Suppressor macrophage treated with lipopolysaccharide for 4 hours (primary cell): ENCODE results near the gene BMP3.

ENCODE experiments used
- DNase-seq: peaks from one replicate; pipeline ENCODE4 v3.0.0-alpha.2; 2020

BMP3 gene

GRCh38 chr4:81042578-81043365, 12.3 kb downstream of the BMP3 start:
- DNase-seq: no peak

GRCh38 chr4:81049330-81049729, 18.8 kb downstream of the BMP3 start:
- DNase-seq: no peak

GRCh38 chr4:81049907-81050306, 19.4 kb downstream of the BMP3 start:
- no peak for DNase-seq

- peak; percentile 56 for DNase-seq
Observed at GRCh38 chr4:81052119-81053068, 21.9 kb downstream of the BMP3 start.

- DNase-seq: no peak
Observed at GRCh38 chr4:81058621-81059020, 28.1 kb downstream of the BMP3 start.

GRCh38 chr4:81060587-81061343, 30.3 kb downstream of the BMP3 start:
- DNase-seq: peak; percentile 19

GRCh38 chr4:81061344-81061730, 30.8 kb downstream of the BMP3 start:
- no peak for DNase-seq

- DNase-seq: no peak
Observed at GRCh38 chr4:81062001-81062400, 31.5 kb downstream of the BMP3 start.

- DNase-seq: no peak
Observed at GRCh38 chr4:81065446-81065845, 34.9 kb downstream of the BMP3 start.

- peak; percentile 82 for DNase-seq
Observed at GRCh38 chr4:81069706-81070331, 39.3 kb downstream of the BMP3 start.

- DNase-seq: no peak
Observed at GRCh38 chr4:81071013-81071412, 40.5 kb downstream of the BMP3 start.

GRCh38 chr4:81081156-81081555, 50.6 kb downstream of the BMP3 start:
- no peak for DNase-seq

- DNase-seq: no peak
Observed at GRCh38 chr4:81084029-81084428, 53.5 kb downstream of the BMP3 start.

GRCh38 chr4:81084634-81085033, 54.1 kb downstream of the BMP3 start:
- DNase-seq: no peak

- no peak for DNase-seq
Observed at GRCh38 chr4:81085291-81085690, 54.8 kb downstream of the BMP3 start.

- no peak for DNase-seq
Observed at GRCh38 chr4:81085979-81086378, 55.5 kb downstream of the BMP3 start.

- DNase-seq: no peak
Observed at GRCh38 chr4:81093720-81094401, 63.4 kb downstream of the BMP3 start.

- DNase-seq: no peak
Observed at GRCh38 chr4:81095389-81095788, 64.9 kb downstream of the BMP3 start.

- DNase-seq: no peak
Observed at GRCh38 chr4:81096566-81096965, 66.1 kb downstream of the BMP3 start.

- no peak for DNase-seq
Observed at GRCh38 chr4:81102107-81102506, 71.6 kb downstream of the BMP3 start.

GRCh38 chr4:81106150-81106549, 75.6 kb downstream of the BMP3 start:
- no peak for DNase-seq
